Measurements from ENCODE around the gene RYR2.

The RYR2 gene

DNA sequence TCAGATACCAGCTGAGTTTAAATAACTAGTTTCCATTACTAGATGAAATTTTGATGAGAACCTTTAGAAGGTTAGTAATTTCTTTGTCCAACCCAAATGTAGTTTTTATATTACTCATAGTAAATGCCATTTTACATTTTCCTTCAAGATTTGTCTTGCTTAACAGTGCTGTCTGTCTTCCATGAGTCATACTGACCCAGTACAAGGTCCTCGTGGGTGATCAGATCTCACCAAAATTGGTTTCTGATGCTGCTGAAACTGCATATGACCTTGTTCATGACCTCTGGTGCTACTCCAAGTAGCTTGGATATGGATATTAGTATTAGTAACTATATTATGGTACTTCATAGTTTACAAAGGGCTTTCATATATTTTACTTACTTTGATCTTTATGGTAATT lies 207.1 kb downstream of the RYR2 start:
- TF ChIP-seq, protein P1, sequence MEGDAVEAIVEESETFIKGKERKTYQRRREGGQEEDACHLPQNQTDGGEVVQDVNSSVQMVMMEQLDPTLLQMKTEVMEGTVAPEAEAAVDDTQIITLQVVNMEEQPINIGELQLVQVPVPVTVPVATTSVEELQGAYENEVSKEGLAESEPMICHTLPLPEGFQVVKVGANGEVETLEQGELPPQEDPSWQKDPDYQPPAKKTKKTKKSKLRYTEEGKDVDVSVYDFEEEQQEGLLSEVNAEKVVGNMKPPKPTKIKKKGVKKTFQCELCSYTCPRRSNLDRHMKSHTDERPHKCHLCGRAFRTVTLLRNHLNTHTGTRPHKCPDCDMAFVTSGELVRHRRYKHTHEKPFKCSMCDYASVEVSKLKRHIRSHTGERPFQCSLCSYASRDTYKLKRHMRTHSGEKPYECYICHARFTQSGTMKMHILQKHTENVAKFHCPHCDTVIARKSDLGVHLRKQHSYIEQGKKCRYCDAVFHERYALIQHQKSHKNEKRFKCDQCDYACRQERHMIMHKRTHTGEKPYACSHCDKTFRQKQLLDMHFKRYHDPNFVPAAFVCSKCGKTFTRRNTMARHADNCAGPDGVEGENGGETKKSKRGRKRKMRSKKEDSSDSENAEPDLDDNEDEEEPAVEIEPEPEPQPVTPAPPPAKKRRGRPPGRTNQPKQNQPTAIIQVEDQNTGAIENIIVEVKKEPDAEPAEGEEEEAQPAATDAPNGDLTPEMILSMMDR (IDR thresholded peaks at IDR 0.05; ENCODE audit: insufficient read depth, low read depth, low read length, missing control alignments): no peak
- no peak overlapping the region for H3K4me3 ChIP-seq (ENCODE audit: low read length)
- no peak for DNase-seq (ENCODE audit: low read depth)

DNA sequence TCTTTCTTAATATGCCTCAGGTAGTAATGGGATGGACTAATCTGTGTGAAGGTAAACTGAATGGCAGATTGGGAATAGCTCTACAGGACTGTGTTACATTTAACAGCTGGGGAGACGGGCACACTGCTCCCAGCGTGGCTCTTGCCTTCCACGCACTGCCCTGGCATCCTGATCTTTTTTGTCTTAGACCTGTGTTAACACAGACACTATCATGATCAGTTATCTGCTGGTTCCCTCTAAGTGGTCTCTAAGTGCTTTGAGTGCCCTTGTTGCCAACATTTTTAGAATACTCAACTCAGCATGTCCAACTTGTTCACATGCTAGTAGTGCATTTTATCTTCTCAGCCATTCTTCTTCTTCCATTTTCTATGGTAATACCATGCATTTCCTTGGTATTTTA lies 208.1 kb downstream of the RYR2 start:
- no peak overlapping the region for H3K4me3 ChIP-seq (ENCODE audit: low read length)
- TF ChIP-seq, protein P1 (IDR thresholded peaks at IDR 0.05; ENCODE audit: insufficient read depth, low read depth, low read length, missing control alignments): no peak
- no peak for DNase-seq (ENCODE audit: low read depth)

DNA sequence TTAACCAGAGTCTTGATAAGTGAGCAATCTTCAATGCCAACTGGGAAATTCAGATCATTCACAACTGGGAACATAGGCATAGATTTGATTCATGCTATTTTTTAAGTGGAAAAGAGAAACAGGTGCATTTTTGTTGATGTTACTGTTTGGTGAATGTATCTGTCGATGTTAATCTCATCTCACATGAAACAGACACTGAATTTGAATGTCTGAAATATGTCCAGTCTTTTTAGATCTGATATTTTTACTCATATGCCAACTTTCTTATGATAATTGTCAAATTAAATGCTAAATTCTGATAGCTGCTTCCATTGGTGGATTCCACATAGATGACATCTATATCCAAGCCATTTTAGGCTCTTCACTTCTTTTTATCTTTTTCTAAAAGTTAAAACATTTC lies 213.1 kb downstream of the RYR2 start:
- no peak overlapping the region for H3K4me3 ChIP-seq (ENCODE audit: low read length)
- no peak for DNase-seq (ENCODE audit: low read depth)
- TF ChIP-seq, protein P1 (IDR thresholded peaks at IDR 0.05; ENCODE audit: insufficient read depth, low read depth, low read length, missing control alignments): no peak

DNA sequence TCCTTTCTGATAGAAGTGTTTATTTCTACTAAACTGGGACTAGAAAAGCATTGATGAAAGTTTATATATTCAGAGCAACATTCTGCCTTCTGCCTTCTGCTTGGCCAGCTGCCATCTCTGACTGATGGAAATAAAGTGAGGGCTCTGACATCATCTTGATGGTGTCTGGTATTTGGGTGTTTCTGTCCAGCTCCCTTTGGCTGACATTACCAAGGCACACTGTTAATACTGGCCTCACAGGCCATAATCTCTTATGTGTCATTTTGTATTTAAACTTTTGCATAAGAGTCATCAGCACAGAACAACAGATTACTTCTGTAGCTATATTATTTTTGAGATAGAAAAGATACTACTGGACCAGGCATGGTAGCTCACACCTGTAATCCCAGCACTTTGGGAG lies 216.9 kb downstream of the RYR2 start:
- TF ChIP-seq, protein P1 (IDR thresholded peaks at IDR 0.05; ENCODE audit: insufficient read depth, low read depth, low read length, missing control alignments): no peak
- DNase-seq (ENCODE audit: low read depth): no peak
- H3K4me3 ChIP-seq (ENCODE audit: low read length): no peak overlapping the region

DNA sequence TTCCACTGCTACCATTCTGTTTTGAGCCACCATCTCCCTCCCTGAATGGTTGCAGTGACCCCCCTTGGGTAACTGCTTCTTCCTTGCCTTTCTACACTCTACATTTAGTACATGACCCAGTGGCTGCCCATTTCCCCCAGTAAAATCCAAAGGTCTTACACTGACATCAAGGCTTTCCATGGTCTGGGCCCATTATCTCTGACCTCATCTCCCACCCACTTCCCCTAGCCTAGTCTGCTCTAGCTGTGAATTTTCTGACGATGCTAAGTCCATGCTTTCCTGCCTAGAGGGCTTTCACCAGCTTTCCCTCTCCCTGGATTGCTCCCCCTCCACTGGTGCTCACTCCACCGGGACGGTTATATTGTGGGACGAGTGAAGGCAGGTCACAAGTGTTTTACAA lies 219.2 kb downstream of the RYR2 start:
- DNase-seq (ENCODE audit: low read depth): no peak
- TF ChIP-seq, protein P1 (IDR thresholded peaks at IDR 0.05; ENCODE audit: insufficient read depth, low read depth, low read length, missing control alignments): no peak
- no peak overlapping the region for H3K4me3 ChIP-seq (ENCODE audit: low read length)

DNA sequence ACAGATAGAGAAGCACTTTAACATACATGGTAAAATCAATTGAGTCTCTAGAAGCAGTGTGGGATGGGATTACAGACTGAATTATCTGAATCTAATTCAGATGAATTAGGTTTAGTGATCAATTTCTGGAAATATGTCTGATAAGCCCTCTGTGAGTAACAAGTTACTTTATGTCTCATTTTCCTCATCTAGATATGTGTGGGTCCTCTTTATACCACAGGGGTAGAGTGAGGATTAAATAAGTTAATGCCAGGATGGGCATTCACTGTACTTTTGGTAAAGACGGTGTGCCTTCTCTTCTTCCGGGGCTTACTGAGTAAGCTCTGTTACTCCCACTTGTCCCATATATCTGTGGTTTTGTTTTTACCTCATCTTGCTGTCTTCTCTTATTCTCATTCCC lies 225.8 kb downstream of the RYR2 start:
- TF ChIP-seq, protein P1 (IDR thresholded peaks at IDR 0.05; ENCODE audit: insufficient read depth, low read depth, low read length, missing control alignments): no peak
- DNase-seq (ENCODE audit: low read depth): no peak
- no peak overlapping the region for H3K4me3 ChIP-seq (ENCODE audit: low read length)

DNA sequence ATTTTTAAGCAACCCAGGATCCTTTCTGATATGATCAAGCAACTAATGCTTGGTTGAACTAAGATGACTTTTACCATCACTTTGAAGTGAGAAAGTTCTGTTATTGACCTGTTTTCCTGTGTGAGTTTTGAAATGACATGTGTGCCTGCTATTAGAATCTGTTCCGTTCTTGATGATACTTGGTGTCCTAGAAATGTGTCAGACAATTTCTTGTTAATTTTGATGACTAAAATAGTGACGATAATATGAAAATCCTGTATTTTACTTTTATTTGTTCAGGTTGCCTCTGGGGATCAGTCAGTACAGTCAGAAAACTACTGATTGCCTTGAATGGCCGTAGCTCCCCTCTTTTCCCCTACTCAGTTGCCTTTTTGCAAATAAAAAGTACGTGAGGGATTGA lies 228.0 kb downstream of the RYR2 start:
- TF ChIP-seq, protein P1 (IDR thresholded peaks at IDR 0.05; ENCODE audit: insufficient read depth, low read depth, low read length, missing control alignments): no peak
- DNase-seq (ENCODE audit: low read depth): no peak
- H3K4me3 ChIP-seq (ENCODE audit: low read length): no peak overlapping the region

Data from epithelial cell of esophagus (primary cell).